GM19239 (cell line): Measurements from ENCODE around the gene CEP295NL.
A peak's percentile ranks its signal among the peaks of the same experiment; 100 is the strongest.
"Not testable (repeated sequence)": the region's sequence is repeated elsewhere in the genome, so short reads cannot be mapped to it uniquely, and the experiment has no call there.

ENCODE experiments used
- DNase-seq: peaks from one replicate; pipeline ENCODE4 v3.0.0; 2011; ENCODE audit warnings: low spot score; ENCODE audit not compliant: insufficient read length
- FAIRE-seq: peaks from 2 replicates; lab custom pipeline; 2011; peaks lifted over from hg19 to GRCh38; lab: Jason Lieb, UNC

Gene CEP295NL

GRCh38 chr17:78870621-78871020 lies 32.4 kb downstream of the CEP295NL start:
- no peak for FAIRE-seq
- no peak for DNase-seq

GRCh38 chr17:78868391-78868790 lies 34.6 kb downstream of the CEP295NL start:
- DNase-seq = no peak
- no peak for FAIRE-seq

GRCh38 chr17:78867046-78867445 lies 36.0 kb downstream of the CEP295NL start:
- FAIRE-seq, DNase-seq: not testable (repeated sequence)

- FAIRE-seq = no peak
- DNase-seq = peak; percentile 61
These were observed 37.2 kb downstream of the CEP295NL start for GRCh38 chr17:78865682-78866390.

- DNase-seq (no peak), FAIRE-seq (no peak)
These were observed 38.9 kb downstream of the CEP295NL start for GRCh38 chr17:78864117-78864516.

- FAIRE-seq = no peak
- no peak for DNase-seq
These were observed 40.7 kb downstream of the CEP295NL start for GRCh38 chr17:78862073-78863023.

- DNase-seq = no peak
- no peak for FAIRE-seq
These were observed 41.8 kb downstream of the CEP295NL start for GRCh38 chr17:78861229-78861628.

- no peak for FAIRE-seq
- DNase-seq = no peak
These were observed 44.0 kb downstream of the CEP295NL start for GRCh38 chr17:78859051-78859450.

GRCh38 chr17:78857266-78857665 lies 45.7 kb downstream of the CEP295NL start:
- FAIRE-seq (no peak), DNase-seq (no peak)

GRCh38 chr17:78855561-78856165 lies 47.3 kb downstream of the CEP295NL start:
- FAIRE-seq = no peak
- no peak for DNase-seq

GRCh38 chr17:78854508-78854907 lies 48.5 kb downstream of the CEP295NL start:
- FAIRE-seq (no peak), DNase-seq (no peak)

- no peak for FAIRE-seq
- no peak for DNase-seq
These were observed 49.0 kb downstream of the CEP295NL start for GRCh38 chr17:78853926-78854394.

GRCh38 chr17:78852709-78853121 lies 50.3 kb downstream of the CEP295NL start:
- DNase-seq (no peak), FAIRE-seq (no peak)

- FAIRE-seq (no peak), DNase-seq (no peak)
These were observed 54.0 kb downstream of the CEP295NL start for GRCh38 chr17:78849026-78849425.

GRCh38 chr17:78847052-78847451 lies 55.9 kb downstream of the CEP295NL start:
- FAIRE-seq = no peak
- DNase-seq = no peak

GRCh38 chr17:78844301-78845005 lies 58.5 kb downstream of the CEP295NL start:
- DNase-seq (no peak), FAIRE-seq (no peak)

- peak; percentile 72 for FAIRE-seq
- peak; percentile 59 for DNase-seq
These were observed 60.0 kb downstream of the CEP295NL start for GRCh38 chr17:78842881-78843565.

- FAIRE-seq = peak; percentile 90
- peak; percentile 95 for DNase-seq
These were observed 62.0 kb downstream of the CEP295NL start, which contains the start of gene USP36 for GRCh38 chr17:78840780-78841611. Gene USP36, minus strand, starts transcription at chr17:78840814. Its CDS starts 4,451 bp downstream, at chr17:78836363.
